Stimulated activated memory B cell treated with anti-CD40 and anti-IgM and Interleukin-4, amounts not matched to agents 10 μg/mL and 1 μg/mL and 100 μg/mL, for 72 hours (primary cell): ENCODE results near the gene TNFSF11.

Experiments
- ATAC-seq: fragments of 150-1000 bp; cut with Tn5 transposase; 2 replicates; pipeline ENCODE4 v1.10.0; 2021
- H3K27ac Mint-ChIP-seq: one replicate; pipeline ENCODE4 v1.8.0; 2022; ENCODE audit warnings: mild to moderate bottlenecking, mixed read lengths
- H3K27me3 Mint-ChIP-seq: one replicate; pipeline ENCODE4 v1.8.0; 2022; ENCODE audit warnings: mixed read lengths
- H3K36me3 Mint-ChIP-seq: one replicate; pipeline ENCODE4 v1.8.0; 2022; ENCODE audit warnings: mixed read lengths
- H3K4me1 Mint-ChIP-seq: one replicate; pipeline ENCODE4 v1.8.0; 2022; ENCODE audit warnings: mixed read lengths
- H3K4me3 Mint-ChIP-seq: one replicate; pipeline ENCODE4 v1.8.0; 2022; ENCODE audit warnings: mild to moderate bottlenecking, moderate library complexity, mixed read lengths
- H3K9me3 Mint-ChIP-seq: one replicate; pipeline ENCODE4 v1.8.0; 2022; ENCODE audit warnings: mixed read lengths

TNFSF11 gene

DNA sequence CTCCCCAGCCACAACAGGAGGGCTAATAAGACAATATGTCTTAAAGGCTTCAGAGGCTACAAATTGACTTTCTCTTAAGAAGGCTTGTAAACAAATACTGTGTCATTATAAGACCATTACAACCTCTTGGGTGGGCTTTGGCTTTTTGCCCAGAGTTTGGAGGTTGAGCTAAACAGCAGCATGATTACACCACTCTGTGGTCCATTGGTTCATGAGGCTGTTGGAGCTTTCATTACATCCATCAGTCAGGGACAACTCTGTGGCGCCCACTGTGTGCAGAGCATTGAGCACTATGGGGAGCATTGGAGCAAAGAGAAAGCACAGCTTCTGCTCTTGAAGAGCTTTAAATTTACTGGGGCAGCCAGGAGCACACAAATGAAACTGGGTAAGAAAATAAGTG lies 75.9 kb downstream of the TNFSF11 start:
- Mint-ChIP-seq H3K4me3 (no peak overlapping the region), H3K9me3 (no peaks in the 10 kb centered on the region), H3K36me3 (no peaks in the 10 kb centered on the region), H3K27me3 (peaks cover 15% of the 10 kb centered on the region), H3K27ac (no peak overlapping the region), H3K4me1 (no peaks in the 10 kb centered on the region)
- no peak for ATAC-seq

DNA sequence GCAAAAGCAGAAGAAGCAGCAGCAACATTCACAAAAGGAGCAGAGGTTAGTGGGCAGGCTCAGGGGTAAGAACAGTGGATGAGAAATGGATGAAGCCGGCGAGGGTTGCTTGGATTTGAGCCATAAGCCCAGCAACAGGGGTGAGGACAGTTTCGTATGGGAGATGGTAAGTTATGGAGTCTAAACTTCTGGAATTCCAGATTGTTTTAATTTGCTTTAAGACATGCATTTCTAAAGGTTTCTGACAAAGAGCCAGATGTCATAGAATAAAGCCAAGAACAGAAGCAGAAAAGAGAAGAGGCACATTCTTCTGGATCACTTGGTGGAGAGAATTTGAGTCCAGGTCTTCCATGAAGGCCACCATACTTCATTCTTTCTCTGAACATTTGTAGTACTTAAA lies 76.6 kb downstream of the TNFSF11 start:
- H3K4me1 Mint-ChIP-seq, result no peaks in the 10 kb centered on the region
- no peaks in the 10 kb centered on the region for H3K36me3 Mint-ChIP-seq
- H3K4me3 Mint-ChIP-seq, result no peak overlapping the region
- peaks cover 15% of the 10 kb centered on the region for H3K27me3 Mint-ChIP-seq
- ATAC-seq, result no peak
- no peaks in the 10 kb centered on the region for H3K9me3 Mint-ChIP-seq
- H3K27ac Mint-ChIP-seq, result no peak overlapping the region

DNA sequence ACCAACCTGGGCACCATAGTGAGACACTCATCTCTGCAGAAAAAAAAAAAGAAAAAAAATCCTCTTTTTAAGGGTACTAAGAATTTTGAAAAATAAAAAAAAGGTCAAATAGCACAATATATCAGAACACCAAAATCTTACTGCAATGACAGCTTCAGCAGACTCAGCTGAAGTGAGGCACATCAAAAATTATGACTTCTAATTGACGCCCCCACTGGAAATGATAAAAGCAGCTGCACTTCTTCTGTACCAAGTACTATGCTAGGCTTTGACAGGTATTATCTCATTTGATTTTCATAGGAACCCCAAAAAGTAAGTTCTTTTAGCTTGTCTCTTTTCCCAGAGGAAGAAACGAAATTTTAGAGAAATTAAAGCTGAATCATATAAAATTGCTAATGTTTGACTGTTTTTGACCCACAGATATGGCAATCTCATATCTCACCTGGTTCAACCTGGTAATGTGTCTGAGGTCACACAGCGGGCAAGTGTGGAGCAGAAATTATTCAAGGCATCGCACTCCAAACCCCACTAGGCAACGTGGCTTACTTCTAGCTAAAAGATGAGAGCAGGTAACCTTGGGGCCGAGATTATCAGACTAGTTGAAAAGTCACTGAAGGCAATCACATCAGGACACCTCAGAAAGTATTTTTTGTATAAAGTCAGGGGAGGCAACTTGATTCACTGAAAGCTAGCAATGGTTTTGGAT lies 78.1 kb downstream of the TNFSF11 start:
- H3K27ac Mint-ChIP-seq, result no peak overlapping the region

DNA sequence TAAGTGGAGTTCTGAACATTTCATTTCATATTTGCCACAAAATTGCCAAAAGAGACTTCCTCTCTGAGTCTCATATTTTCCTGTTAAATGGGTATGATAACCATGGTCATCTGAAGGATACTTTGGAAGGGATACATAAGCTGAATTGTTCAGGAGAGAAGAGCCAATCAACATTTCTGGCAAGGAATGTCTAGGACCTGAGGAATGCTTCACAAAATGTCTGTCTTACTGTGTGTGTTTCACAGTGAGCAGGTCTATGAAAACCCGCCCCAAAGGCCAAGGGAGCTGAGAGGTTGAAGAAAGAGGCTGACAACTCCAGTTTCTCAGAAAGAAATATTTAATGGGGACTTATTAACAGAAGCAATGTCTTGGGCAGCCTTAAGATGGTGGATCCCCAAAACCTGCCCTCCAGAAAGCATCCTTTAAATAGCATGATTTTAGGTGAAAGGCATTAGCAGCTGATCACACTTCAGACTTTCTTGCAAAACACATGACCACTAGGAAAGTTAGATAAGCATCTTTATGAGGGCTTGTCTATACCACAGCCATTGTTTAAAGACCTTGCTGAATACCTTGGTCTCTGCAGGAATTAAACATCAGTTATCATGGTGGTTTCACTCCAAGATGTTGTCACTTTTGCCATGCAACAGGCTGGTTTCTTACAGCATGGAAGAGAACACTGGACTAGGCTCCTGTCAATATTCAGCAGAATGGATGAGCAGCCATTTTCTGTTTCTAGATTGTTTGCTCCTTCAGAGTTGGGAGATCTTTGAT lies 78.9 kb downstream of the TNFSF11 start:
- Mint-ChIP-seq H3K36me3 (no peaks in the 10 kb centered on the region), H3K27me3 (peaks cover 25% of the 10 kb centered on the region), H3K27ac (no peak overlapping the region), H3K9me3 (no peaks in the 10 kb centered on the region), H3K4me3 (no peak overlapping the region), H3K4me1 (no peaks in the 10 kb centered on the region)
- no peak for ATAC-seq

More for the DNA sequence above, 78.1 kb downstream of the TNFSF11 start:
- H3K36me3 Mint-ChIP-seq, result no peaks in the 10 kb centered on the region
- no peak for ATAC-seq
- no peak overlapping the region for H3K4me3 Mint-ChIP-seq
- H3K9me3 Mint-ChIP-seq, result no peaks in the 10 kb centered on the region
- H3K27me3 Mint-ChIP-seq, result peaks cover 18% of the 10 kb centered on the region
- no peaks in the 10 kb centered on the region for H3K4me1 Mint-ChIP-seq

DNA sequence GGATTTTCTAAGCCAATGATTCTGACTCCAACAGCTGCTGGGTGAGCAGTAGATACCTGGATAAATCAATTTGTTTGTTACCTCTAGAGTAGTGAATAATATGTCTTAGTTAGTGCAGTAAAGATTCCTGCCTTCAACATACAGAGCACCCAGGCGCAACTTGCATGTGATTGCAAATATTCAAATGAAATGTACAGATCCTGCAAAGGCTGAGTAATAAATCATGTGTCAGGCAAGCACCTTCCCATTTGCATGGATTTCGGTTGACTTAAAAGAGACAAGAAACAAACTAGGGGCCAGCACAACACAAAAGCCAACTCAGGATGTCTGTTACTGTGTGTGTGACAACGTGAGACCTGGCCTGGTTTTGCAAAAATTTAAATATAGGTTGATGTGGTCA lies 79.7 kb downstream of the TNFSF11 start:
- peak; percentile 43 for ATAC-seq
- H3K9me3 Mint-ChIP-seq, result no peaks in the 10 kb centered on the region
- H3K36me3 Mint-ChIP-seq, result no peaks in the 10 kb centered on the region
- no peaks in the 10 kb centered on the region for H3K4me1 Mint-ChIP-seq
- peaks cover 34% of the 10 kb centered on the region for H3K27me3 Mint-ChIP-seq
- H3K27ac Mint-ChIP-seq, result no peak overlapping the region
- no peak overlapping the region for H3K4me3 Mint-ChIP-seq

DNA sequence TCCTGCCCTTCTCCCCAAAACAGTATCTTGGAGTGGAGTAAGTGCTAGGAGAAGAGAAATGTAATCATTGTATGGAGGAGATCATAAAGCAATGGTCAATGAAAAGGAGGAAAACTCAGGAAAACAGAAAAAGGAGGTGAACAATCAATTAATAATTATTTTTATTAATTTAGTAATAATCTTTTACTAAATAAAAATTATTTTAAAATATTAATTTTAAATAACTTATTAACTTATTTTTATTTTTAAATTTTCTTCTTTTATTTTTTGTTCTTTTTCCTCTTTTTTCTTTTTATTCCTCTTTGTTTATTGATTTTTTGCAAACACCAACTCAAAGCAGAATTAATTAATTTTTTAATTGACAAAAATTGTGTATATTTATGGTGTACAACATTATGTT lies 80.3 kb downstream of the TNFSF11 start:
- H3K4me3 Mint-ChIP-seq, result no peak overlapping the region
- no peak overlapping the region for H3K27ac Mint-ChIP-seq
- H3K36me3 Mint-ChIP-seq, result no peaks in the 10 kb centered on the region
- H3K27me3 Mint-ChIP-seq, result peaks cover 39% of the 10 kb centered on the region
- no peaks in the 10 kb centered on the region for H3K9me3 Mint-ChIP-seq
- ATAC-seq, result no peak
- H3K4me1 Mint-ChIP-seq, result no peaks in the 10 kb centered on the region

DNA sequence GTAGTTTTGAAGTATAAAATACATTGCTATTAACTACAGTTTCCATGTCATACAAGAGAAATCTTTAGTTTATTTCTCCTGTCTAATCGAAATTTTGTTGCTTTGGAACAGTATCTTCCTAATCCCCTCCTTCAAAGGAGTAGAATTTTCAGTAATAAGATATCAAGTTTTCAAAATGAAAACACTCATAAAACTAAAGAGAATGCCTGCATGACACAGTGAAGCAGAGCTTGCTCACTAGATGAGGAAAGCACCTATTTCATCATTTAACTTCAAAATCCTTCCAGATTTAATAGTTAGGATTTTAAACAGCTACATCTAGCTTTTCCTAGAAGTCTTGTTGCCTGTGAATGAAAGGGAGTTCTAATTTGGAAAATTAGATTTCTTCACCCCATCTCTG lies 80.8 kb downstream of the TNFSF11 start:
- Mint-ChIP-seq H3K36me3 (no peaks in the 10 kb centered on the region), H3K27me3 (peaks cover 43% of the 10 kb centered on the region), H3K27ac (no peak overlapping the region), H3K4me3 (no peak overlapping the region), H3K9me3 (no peaks in the 10 kb centered on the region), H3K4me1 (no peaks in the 10 kb centered on the region)
- no peak for ATAC-seq

DNA sequence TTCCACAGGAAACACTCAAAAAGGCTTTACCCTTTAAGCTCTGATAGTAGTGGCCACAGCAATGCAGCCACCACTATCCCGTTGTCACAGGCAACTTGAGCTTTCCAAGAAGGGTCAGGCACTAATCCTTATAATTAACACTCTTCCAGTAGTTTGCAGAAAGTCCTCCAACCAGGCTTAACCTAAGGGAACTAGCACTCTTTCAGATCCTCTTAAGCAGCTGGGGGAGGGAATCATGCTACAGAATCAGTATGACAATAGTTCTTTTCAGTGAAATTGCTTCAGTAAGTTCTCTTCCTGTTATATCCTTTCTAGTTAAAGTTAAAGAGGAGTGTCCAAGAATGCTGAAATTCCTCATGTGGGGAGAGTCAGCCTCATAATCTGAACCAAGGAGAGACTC lies 82.2 kb downstream of the TNFSF11 start:
- Mint-ChIP-seq H3K9me3 (no peaks in the 10 kb centered on the region), H3K4me1 (no peaks in the 10 kb centered on the region), H3K27me3 (peaks cover 41% of the 10 kb centered on the region), H3K27ac (no peak overlapping the region), H3K4me3 (no peak overlapping the region), H3K36me3 (no peaks in the 10 kb centered on the region)
- ATAC-seq, result no peak

DNA sequence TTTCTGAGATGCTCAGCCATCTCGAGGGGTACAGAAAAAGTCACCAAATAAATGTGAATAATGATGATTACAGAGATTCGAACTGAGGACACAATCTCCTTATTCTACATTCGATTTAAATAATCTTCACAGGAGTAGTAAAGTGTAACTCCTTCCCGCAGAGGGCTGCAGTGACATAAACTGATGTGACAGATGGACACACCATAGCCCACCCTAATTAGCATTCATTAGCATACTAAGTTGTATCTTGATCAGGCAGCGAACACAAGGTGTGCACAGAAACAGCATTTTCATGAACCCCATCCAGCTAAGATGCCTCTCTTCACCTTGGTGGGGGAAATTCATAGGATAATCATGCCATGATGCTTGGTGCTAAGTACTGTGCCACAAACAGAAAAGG lies 83.0 kb downstream of the TNFSF11 start:
- H3K27me3 Mint-ChIP-seq, result peaks cover 41% of the 10 kb centered on the region
- no peaks in the 10 kb centered on the region for H3K9me3 Mint-ChIP-seq
- no peak overlapping the region for H3K27ac Mint-ChIP-seq
- no peak overlapping the region for H3K4me3 Mint-ChIP-seq
- no peaks in the 10 kb centered on the region for H3K4me1 Mint-ChIP-seq
- no peak for ATAC-seq
- no peaks in the 10 kb centered on the region for H3K36me3 Mint-ChIP-seq
